H1 (cell line): ENCODE results near the gene ZNF282. TPM values are rescaled to one million over a fixed set of nuclear protein-coding genes. Genes with fewer than 3 reads are reported as not detected.

ENCODE experiments used
- ASH2L ChIP-seq: fragments of 200-600, 300-600 bp; sonication (generic); IDR thresholded peaks from one replicate; pipeline ENCODE4 v1.7.1; 2017; ENCODE audit warnings: low read length
- CBX5 ChIP-seq: fragments of 300-800, 300-1000 bp; sonication (generic); IDR thresholded peaks from 2 replicates; pipeline ENCODE4 v1.7.1; 2016; ENCODE audit warnings: antibody characterized with exemption, low read length, low read depth
- CHD7 ChIP-seq: fragments of 300-600 bp; sonication (generic); IDR thresholded peaks from 2 replicates; pipeline ENCODE4 v1.7.1; 2012; ENCODE audit warnings: low read length, moderate library complexity, mild to moderate bottlenecking, inconsistent platforms; ENCODE audit not compliant: insufficient replicate concordance
- JUND ChIP-seq: IDR thresholded peaks from 2 replicates; pipeline ENCODE4 v1.6.1; 2011; ENCODE audit warnings: mild to moderate bottlenecking, improper control_type of control experiment, low read length
- KDM1A ChIP-seq: fragments of 200-600, 300-600 bp; sonication (generic); IDR thresholded peaks from 2 replicates; pipeline ENCODE4 v1.7.1; 2016; ENCODE audit warnings: mild to moderate bottlenecking, low read length, borderline replicate concordance
- RNF2 ChIP-seq: fragments of 200-900, 300-1000 bp; sonication (generic); IDR thresholded peaks from 2 replicates; pipeline ENCODE4 v1.7.1; 2016; ENCODE audit warnings: borderline replicate concordance, low read depth, mild to moderate bottlenecking, antibody characterized with exemption, low read length; ENCODE audit not compliant: poor library complexity, severe bottlenecking; ENCODE audit errors: missing control alignments
- RXRA ChIP-seq: IDR thresholded peaks from 2 replicates; pipeline ENCODE4 v1.6.1; 2011; ENCODE audit warnings: low read depth, mild to moderate bottlenecking, low read length, moderate library complexity; ENCODE audit not compliant: insufficient read depth
- SIRT6 ChIP-seq: IDR thresholded peaks from one replicate; pipeline ENCODE4 v1.7.1; 2012; ENCODE audit warnings: low read length, inconsistent platforms
- SUZ12 ChIP-seq: fragments of 200-600 bp; sonication (generic); IDR thresholded peaks from 2 replicates; pipeline ENCODE4 v1.6.1; 2012; ENCODE audit warnings: mild to moderate bottlenecking, inconsistent platforms, low read length, moderate library complexity, mixed read lengths
- USF2 ChIP-seq: IDR thresholded peaks from 2 replicates; pipeline ENCODE4 v1.6.1; 2011; ENCODE audit warnings: low read length, improper control_type of control experiment
- ZNF274 ChIP-seq: IDR thresholded peaks from 2 replicates; pipeline ENCODE4 v1.7.0; 2012; ENCODE audit warnings: low read length, borderline replicate concordance; ENCODE audit errors: extremely low read depth
- polyA plus RNA-seq, 7 experiments: library from polyadenylated mRNA; depleted of rRNA in 3 of 7; stranded (reverse) in 5 of 7; unstranded in 2 of 7; fragments of >200 nt in 5 of 7; fragments of 200-250 nt in 2 of 7; gene quantifications; 1 replicate in 5 of 7; 2 replicates in 1 of 7; 4 replicates in 1 of 7; pipeline versions ENCODE4 v1.2.1 to v1.2.3, GENCODE V29; 2011 to 2013; ENCODE audit warnings: missing spikeins in 2 of 7, mixed read lengths in 2 of 7
- total RNA-seq: library from RNA; stranded (reverse); fragmentation: NEBNext Ultra II Directional; extraction: Animal tissue kit (Norgen Biotek cat#: 25700); gene quantifications from 2 replicates; pipeline ENCODE4 v1.2.1, GENCODE V29; 2021

Gene ZNF282
- total and polyA plus RNA-seq, 2 of the 8 experiments (the other 6 are each of a cell fraction or from before 2014, with no cell fraction given) = 16.9 to 36.3 TPM

- TF ChIP-seq CHD7 (no peak), RNF2 (no peak), JUND (no peak), KDM1A (no peak), CBX5 (no peak), USF2 (no peak), ASH2L (no peak), SIRT6 (no peak), RXRA (no peak), SUZ12 (no peak), ZNF274 (no peak)
Measured at GRCh38 chr7:149223176-149223575, 27.8 kb downstream of the ZNF282 start (continued).
